PC-3 (cell line): ENCODE measurements around the gene SKIC2. TPM values are rescaled to one million over a fixed set of nuclear protein-coding genes. Genes with fewer than 3 reads are reported as not detected.
"Not testable (repeated sequence)": the region's sequence is repeated elsewhere in the genome, so short reads cannot be mapped to it uniquely, and the experiment has no call there.

Experiments
- ATAC-seq: fragments of 200-7000 bp; cut with Tn5 transposase; 2 replicates; pipeline ENCODE4 v1.9.1; 2020; ENCODE audit warnings: mild to moderate bottlenecking, moderate library complexity
- BruUV-seq: library from RNA; stranded (reverse); fragments of 400-500 nt; replicated peaks from 2 replicates; lab custom pipeline; 2021; lab: Mats Ljungman, UMichigan
- CTCF ChIA-PET: fragments of 300-600 bp; sonication (Branson Sonifier 250); formaldehyde crosslinking; loops from one replicate; lab custom pipeline; 2022; ENCODE audit warnings: antibody characterized with exemption; lab: Charles Lee
- POLR2A ChIA-PET: fragments of 300-600 bp; sonication (Branson Sonifier 250); formaldehyde crosslinking; loops from one replicate; lab custom pipeline; 2022; ENCODE audit warnings: antibody characterized with exemption; ENCODE audit not compliant: unreplicated experiment; lab: Charles Lee
- DNase-seq: peaks from one replicate; pipeline ENCODE4 v3.0.0-alpha.2; 2015
- H2AFZ ChIP-seq: fragments of 300-600 bp; sonication (generic); 2 replicates; pipeline ENCODE4 v1.6.0; 2016; ENCODE audit warnings: antibody characterized with exemption, low read length
- H3F3A ChIP-seq: fragments of 300-600 bp; sonication (generic); one replicate; pipeline ENCODE4 v1.6.0; 2017; ENCODE audit warnings: antibody characterized with exemption, low read length, control low read depth, mild to moderate bottlenecking; ENCODE audit not compliant: unreplicated experiment
- H3K27ac ChIP-seq: fragments of 300-600 bp; sonication (generic); 2 replicates; pipeline ENCODE4 v1.5.1; 2016; ENCODE audit warnings: mild to moderate bottlenecking, low read length
- H3K27me3 ChIP-seq: fragments of 300-600 bp; sonication (generic); 2 replicates; pipeline ENCODE4 v1.6.1; 2016; ENCODE audit warnings: low read length, mixed read lengths
- H3K36me3 ChIP-seq: fragments of 300-600 bp; sonication (generic); 2 replicates; pipeline ENCODE4 v1.6.1; 2016; ENCODE audit warnings: low read depth, mixed run types, low read length, mixed read lengths
- H3K4me1 ChIP-seq: fragments of 300-600 bp; sonication (generic); 2 replicates; pipeline ENCODE4 v1.5.1; 2016; ENCODE audit warnings: low read length; ENCODE audit not compliant: insufficient read depth
- H3K4me2 ChIP-seq: fragments of 300-600 bp; sonication (generic); 2 replicates; pipeline ENCODE4 v1.6.0; 2016; ENCODE audit warnings: low read length
- H3K4me3 ChIP-seq: fragments of 300-600 bp; sonication (generic); 2 replicates; pipeline ENCODE4 v1.5.1; 2016; ENCODE audit warnings: mild to moderate bottlenecking, low read length, mixed read lengths
- H3K79me2 ChIP-seq: fragments of 300-600 bp; sonication (generic); 2 replicates; pipeline ENCODE4 v1.6.1; 2017; ENCODE audit warnings: low read length, mixed read lengths
- H3K9ac ChIP-seq: fragments of 300-600 bp; sonication (generic); 2 replicates; pipeline ENCODE4 v1.6.0; 2016; ENCODE audit warnings: mild to moderate bottlenecking, low read length
- H3K9me2 ChIP-seq: fragments of 300-600 bp; sonication (generic); replicated peaks from 2 replicates; pipeline ENCODE4 v1.6.1; 2016; ENCODE audit warnings: mixed run types, low read length, mixed read lengths
- H3K9me3 ChIP-seq: fragments of 300-600 bp; sonication (generic); 2 replicates; pipeline ENCODE4 v1.6.1; 2016; ENCODE audit warnings: low read length, mixed read lengths
- H4K20me1 ChIP-seq: fragments of 300-600 bp; sonication (generic); 2 replicates; pipeline ENCODE4 v1.6.1; 2016; ENCODE audit warnings: low read length, mixed read lengths
- EZH2 ChIP-seq: fragments of 300-600 bp; sonication (generic); IDR thresholded peaks from one replicate; pipeline ENCODE4 v1.6.1; 2017; ENCODE audit warnings: antibody characterized with exemption, mild to moderate bottlenecking, low read length; ENCODE audit not compliant: unreplicated experiment
- EZH2phosphoT487 ChIP-seq: fragments of 300-600 bp; sonication (generic); IDR thresholded peaks from 2 replicates; pipeline ENCODE4 v1.6.1; 2018; ENCODE audit warnings: mild to moderate bottlenecking, antibody characterized with exemption, low read length, borderline replicate concordance
- intact Hi-C: fragments of 100-400 bp; cut with micrococcal nuclease; formaldehyde crosslinking; loops from 2 replicates; pipeline ENCODE4 v1.9.0; 2023
- total RNA-seq: library from RNA; depleted of rRNA; stranded (reverse); fragments of >200 nt; gene quantifications from 2 replicates; pipeline ENCODE4 v1.2.3, GENCODE V29; 2014
- TF ChIP-seq, protein P1 (sequence below): fragments of 300-600 bp; sonication (generic); conservative IDR thresholded peaks from 2 replicates; pipeline ENCODE4 v1.5.1; 2017; ENCODE audit warnings: antibody characterized with exemption, low read depth, mild to moderate bottlenecking, low read length

SKIC2 gene
- total RNA-seq, 1 experiment from 2014 or later = 81.9 TPM

DNA sequence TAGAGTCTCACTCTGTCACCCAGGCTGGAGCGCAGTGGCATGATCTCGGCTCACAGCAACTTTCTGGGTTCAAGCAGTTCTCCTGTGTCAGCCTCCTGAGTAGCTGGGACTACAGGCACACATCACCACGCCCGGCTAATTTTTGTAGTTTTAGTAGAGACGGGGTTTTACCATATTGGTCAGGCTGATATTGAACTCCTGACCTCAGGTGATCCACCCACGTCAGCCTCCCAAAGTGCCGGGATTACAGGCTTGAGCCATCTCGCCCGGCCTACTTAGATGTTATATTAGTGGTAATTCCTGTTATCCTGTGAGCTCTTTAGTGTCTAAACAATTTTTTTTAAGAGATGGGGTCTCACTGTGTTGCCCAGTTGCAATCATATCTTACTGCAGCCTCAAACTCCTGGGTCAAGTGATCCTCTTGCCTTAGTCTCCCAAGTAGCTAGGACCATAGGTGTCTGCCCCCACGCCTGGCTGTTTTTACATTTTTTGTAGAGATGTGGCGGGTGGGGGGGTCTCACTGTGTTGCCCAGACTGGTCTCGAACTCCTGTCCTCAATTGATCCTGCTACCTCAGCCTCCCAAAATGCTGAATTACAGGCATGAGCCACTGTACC lies 18.9 kb downstream of the SKIC2 start:
- H3K36me3 ChIP-seq = no peaks in the 10 kb centered on the region
- H3K4me3 ChIP-seq = no peak overlapping the region
- TF ChIP-seq EZH2phosphoT487 (no peak), EZH2 (no peak)
- TF ChIP-seq, protein P1, sequence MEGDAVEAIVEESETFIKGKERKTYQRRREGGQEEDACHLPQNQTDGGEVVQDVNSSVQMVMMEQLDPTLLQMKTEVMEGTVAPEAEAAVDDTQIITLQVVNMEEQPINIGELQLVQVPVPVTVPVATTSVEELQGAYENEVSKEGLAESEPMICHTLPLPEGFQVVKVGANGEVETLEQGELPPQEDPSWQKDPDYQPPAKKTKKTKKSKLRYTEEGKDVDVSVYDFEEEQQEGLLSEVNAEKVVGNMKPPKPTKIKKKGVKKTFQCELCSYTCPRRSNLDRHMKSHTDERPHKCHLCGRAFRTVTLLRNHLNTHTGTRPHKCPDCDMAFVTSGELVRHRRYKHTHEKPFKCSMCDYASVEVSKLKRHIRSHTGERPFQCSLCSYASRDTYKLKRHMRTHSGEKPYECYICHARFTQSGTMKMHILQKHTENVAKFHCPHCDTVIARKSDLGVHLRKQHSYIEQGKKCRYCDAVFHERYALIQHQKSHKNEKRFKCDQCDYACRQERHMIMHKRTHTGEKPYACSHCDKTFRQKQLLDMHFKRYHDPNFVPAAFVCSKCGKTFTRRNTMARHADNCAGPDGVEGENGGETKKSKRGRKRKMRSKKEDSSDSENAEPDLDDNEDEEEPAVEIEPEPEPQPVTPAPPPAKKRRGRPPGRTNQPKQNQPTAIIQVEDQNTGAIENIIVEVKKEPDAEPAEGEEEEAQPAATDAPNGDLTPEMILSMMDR = no peak
- POLR2A ChIA-PET = no interaction called here
- BruUV-seq = no TSS peak
- no peak overlapping the region for H2AFZ ChIP-seq
- H3K79me2 ChIP-seq = peaks cover 17% of the 10 kb centered on the region
- no peak for ATAC-seq
- no peaks in the 10 kb centered on the region for H3K9me2 ChIP-seq
- intact Hi-C loops = loop anchor here (10.0 kb wide), 1 partner anchor 107 kb away; no protein-coding TSS in a partner anchor
- no peak for DNase-seq
- H3F3A ChIP-seq = no peaks in the 10 kb centered on the region
- no peak overlapping the region for H3K4me2 ChIP-seq
- no peaks in the 10 kb centered on the region for H3K27me3 ChIP-seq
- H3K9me3 ChIP-seq = no peaks in the 10 kb centered on the region
- no peak overlapping the region for H3K27ac ChIP-seq
- H3K4me1 ChIP-seq = peaks cover 7% of the 10 kb centered on the region
- no peaks in the 10 kb centered on the region for H4K20me1 ChIP-seq
- CTCF ChIA-PET = no interaction called here
- no peak overlapping the region for H3K9ac ChIP-seq

DNA sequence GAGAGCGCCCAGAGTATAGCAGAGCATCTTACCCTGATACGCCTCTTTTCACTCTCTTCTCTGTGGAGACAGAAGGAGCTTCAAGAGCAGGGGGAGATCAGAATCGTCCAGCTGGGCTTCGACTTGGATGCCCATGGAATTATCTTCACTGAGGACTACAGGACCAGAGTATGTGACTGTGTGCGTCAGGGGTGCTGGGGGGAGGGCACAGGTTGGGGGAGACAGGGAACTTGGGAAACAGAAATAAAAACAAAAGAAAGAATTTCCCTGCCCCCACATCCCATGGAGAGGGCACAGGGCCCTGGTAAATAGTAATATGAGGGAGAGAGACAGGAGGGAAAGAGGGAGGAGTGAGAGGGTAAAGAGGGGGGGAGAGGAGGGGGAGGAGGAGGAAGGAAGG lies 19.9 kb downstream of the SKIC2 start:
- no peak overlapping the region for H3K9ac ChIP-seq
- H3F3A ChIP-seq = no peaks in the 10 kb centered on the region
- no peaks in the 10 kb centered on the region for H4K20me1 ChIP-seq
- BruUV-seq = no TSS peak
- H3K4me3 ChIP-seq = no peak overlapping the region
- POLR2A ChIA-PET = no interaction called here
- no peaks in the 10 kb centered on the region for H3K9me3 ChIP-seq
- CTCF ChIA-PET = no interaction called here
- H3K36me3 ChIP-seq = no peaks in the 10 kb centered on the region
- no peaks in the 10 kb centered on the region for H3K27me3 ChIP-seq
- TF ChIP-seq EZH2phosphoT487 (no peak), EZH2 (no peak)
- TF ChIP-seq, protein P1 = no peak
- H2AFZ ChIP-seq = no peak overlapping the region
- no peak overlapping the region for H3K27ac ChIP-seq
- no peaks in the 10 kb centered on the region for H3K4me1 ChIP-seq
- H3K4me2 ChIP-seq = no peak overlapping the region
- peaks cover 8% of the 10 kb centered on the region for H3K79me2 ChIP-seq
- ATAC-seq = no peak
- DNase-seq = no peak
- intact Hi-C loops = loop anchor here (10.0 kb wide), 1 partner anchor 106 kb away; no protein-coding TSS in a partner anchor
- H3K9me2 ChIP-seq = no peaks in the 10 kb centered on the region

GRCh38 chr6:31979238-31979898 lies 20.4 kb downstream of the SKIC2 start:
- Histone ChIP-seq H2AFZ (no peak overlapping the region), H3K27ac (no peak overlapping the region), H3K9me3 (no peaks in the 10 kb centered on the region), H3K79me2 (peaks cover 2% of the 10 kb centered on the region; the same call in 1 of the 2 replicates), H3K36me3 (no peaks in the 10 kb centered on the region), H3K4me2 (no peak overlapping the region), H3K27me3 (no peaks in the 10 kb centered on the region), H3F3A (no peaks in the 10 kb centered on the region), H3K9ac (no peak overlapping the region), H4K20me1 (no peaks in the 10 kb centered on the region), H3K9me2 (no peaks in the 10 kb centered on the region), H3K4me3 (no peak overlapping the region), H3K4me1 (no peaks in the 10 kb centered on the region)
- DNase-seq (no peak), ATAC-seq (no peak)
- CTCF ChIA-PET = no interaction called here
- POLR2A ChIA-PET = no interaction called here
- intact Hi-C loops = loop anchor here (10.0 kb wide), 1 partner anchor 105 kb away; no protein-coding TSS in a partner anchor
- BruUV-seq = no TSS peak
- TF ChIP-seq EZH2phosphoT487 (no peak), EZH2 (no peak)
- TF ChIP-seq, protein P1 = no peak

DNA sequence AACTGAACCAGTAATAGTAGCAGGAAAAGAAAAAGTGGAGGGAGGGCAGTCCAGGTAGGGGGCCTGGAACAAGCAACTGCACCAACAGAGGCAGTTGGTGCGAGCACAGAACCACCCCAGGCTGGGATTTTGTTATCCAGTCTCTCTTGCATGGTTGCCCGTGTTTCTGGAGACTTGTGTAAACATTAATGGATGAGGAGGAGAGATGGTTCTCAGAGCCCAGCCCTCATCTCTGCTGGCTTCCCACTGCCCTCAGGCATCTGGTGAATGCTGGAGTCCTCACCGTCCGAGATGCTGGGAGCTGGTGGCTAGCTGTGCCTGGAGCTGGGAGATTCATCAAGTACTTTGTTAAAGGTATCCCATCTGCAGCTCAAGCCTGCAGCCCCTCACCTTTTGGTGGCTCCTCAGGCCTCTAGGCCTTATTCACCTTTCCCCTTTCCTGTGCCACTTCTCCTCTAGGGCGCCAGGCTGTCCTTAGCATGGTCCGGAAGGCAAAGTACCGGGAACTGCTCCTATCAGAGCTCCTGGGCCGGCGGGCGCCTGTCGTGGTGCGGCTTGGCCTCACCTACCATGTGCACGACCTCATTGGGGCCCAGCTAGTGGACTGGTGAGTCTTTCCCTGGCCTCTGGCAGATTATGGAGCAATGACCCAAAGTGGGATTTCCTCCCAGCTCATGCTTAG lies 21.4 kb downstream of the SKIC2 start:
- H3K36me3 ChIP-seq, H4K20me1 ChIP-seq, H3K9ac ChIP-seq, H2AFZ ChIP-seq, H3F3A ChIP-seq, H3K27ac ChIP-seq, H3K4me3 ChIP-seq, H3K4me1 ChIP-seq, H3K9me3 ChIP-seq, ATAC-seq, DNase-seq, H3K4me2 ChIP-seq, intact Hi-C loops, BruUV-seq, H3K9me2 ChIP-seq, CTCF ChIA-PET, H3K79me2 ChIP-seq, H3K27me3 ChIP-seq: not testable (repeated sequence)
- POLR2A ChIA-PET = interaction anchor here (0.6 kb wide), 1 partner anchor 91 kb away, joined by 6 read pairs; no protein-coding TSS in a partner anchor
